SK-N-SH (cell line): ENCODE results near the gene MYO18A.

Experiments used
- FOSL2 ChIP-seq: IDR thresholded peaks from 2 replicates; pipeline ENCODE4 v1.4.0; 2012; ENCODE audit warnings: low read depth, mild to moderate bottlenecking, moderate library complexity, borderline replicate concordance
- TCF12 ChIP-seq: IDR thresholded peaks from 2 replicates; pipeline ENCODE4 v1.4.0; 2012
- TF ChIP-seq, protein P1 (sequence below): fragments of 200-600 bp; sonication (generic); IDR thresholded peaks from 2 replicates; pipeline ENCODE4 v1.6.1; 2017; ENCODE audit warnings: antibody characterized with exemption, mild to moderate bottlenecking, moderate library complexity

DNA sequence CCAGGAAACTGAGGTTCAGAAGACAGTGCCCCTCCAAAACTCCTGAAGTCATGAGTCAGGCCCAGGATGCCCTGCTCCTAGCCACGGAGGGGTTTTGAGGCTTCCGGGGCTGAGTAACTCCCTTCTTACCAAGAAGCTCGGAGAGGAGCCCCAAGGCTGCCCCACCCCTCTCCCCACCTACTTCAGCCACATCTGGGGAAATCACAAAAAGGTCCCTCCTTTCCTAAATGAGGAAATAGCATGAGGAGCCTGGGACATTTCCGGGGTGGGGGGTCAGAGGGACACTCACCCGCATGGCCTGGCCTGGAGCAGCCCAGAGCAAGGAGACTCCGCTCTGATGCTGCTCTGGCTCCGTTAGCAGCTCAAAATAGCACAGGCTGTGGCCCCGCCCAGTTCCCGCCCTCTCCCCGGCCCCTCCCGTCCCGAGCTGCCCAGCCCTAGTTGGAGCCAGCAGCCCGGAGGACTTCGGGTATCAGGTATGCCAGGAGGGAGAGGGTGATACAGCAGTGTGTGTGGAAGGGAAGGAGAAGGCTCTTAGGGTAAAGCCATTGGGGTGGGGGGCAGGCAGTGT lies 40.1 kb downstream of the MYO18A start:
- TF ChIP-seq, protein P1, sequence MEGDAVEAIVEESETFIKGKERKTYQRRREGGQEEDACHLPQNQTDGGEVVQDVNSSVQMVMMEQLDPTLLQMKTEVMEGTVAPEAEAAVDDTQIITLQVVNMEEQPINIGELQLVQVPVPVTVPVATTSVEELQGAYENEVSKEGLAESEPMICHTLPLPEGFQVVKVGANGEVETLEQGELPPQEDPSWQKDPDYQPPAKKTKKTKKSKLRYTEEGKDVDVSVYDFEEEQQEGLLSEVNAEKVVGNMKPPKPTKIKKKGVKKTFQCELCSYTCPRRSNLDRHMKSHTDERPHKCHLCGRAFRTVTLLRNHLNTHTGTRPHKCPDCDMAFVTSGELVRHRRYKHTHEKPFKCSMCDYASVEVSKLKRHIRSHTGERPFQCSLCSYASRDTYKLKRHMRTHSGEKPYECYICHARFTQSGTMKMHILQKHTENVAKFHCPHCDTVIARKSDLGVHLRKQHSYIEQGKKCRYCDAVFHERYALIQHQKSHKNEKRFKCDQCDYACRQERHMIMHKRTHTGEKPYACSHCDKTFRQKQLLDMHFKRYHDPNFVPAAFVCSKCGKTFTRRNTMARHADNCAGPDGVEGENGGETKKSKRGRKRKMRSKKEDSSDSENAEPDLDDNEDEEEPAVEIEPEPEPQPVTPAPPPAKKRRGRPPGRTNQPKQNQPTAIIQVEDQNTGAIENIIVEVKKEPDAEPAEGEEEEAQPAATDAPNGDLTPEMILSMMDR = no peak
- TF ChIP-seq FOSL2 = no peak
- no peak for TF ChIP-seq TCF12
